IPS-18c (cell line): ENCODE data around the gene ENKUR.
"Not testable (repeated sequence)": the region's sequence is repeated elsewhere in the genome, so short reads cannot be mapped to it uniquely, and the experiment has no call there.

Experiments
- H3K4me3 ChIP-seq: 2 replicates; pipeline ENCODE4 v1.7.0; 2013; ENCODE audit warnings: low read depth, mild to moderate bottlenecking, low read length, moderate library complexity; ENCODE audit not compliant: insufficient read depth
- H3K9me3 ChIP-seq: one replicate; pipeline ENCODE4 v1.6.1; 2013; ENCODE audit warnings: mild to moderate bottlenecking, low read length, moderate library complexity; ENCODE audit not compliant: control insufficient read depth, insufficient read depth

Gene ENKUR

DNA sequence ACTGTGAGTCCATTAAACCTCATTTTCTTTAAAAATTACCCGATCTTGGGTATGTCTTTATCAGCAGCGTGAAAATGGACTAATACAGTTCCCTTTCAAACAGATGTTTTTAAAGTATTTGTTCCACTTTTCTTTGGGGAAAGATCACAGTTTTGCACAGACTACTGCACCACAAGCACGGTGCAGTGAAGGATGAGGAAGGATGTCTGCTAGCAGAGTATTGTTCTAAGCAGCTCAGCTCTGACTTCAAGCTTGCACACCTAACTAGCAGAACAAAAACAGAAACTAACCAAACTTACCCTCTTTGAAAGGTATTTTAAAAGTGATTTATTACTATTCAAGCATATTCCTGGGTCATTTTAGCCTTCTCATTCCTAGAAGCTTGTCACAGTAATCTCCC is 20.4 kb upstream of the ENKUR start:
- H3K4me3 ChIP-seq, result no peak overlapping the region

DNA sequence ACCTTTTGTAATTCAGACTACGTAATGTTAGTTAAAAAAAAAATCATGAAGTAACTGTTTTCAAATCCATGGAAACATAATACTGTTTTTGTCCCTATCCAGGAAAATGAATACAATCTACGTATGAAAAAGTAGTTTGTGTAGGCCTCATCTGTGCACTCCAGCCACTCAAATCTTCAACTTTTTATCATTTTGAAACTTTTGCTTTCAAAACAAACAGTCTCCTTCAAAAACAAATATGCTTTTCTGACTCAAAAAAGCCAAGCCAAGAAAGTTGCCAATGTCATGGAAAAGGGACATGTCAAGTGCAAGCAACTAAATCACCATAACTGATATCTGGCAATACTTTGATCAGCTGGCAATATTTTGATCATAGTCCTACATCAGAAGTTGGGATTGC is 13.6 kb upstream of the ENKUR start:
- H3K4me3 ChIP-seq, result no peak overlapping the region
- no peaks in the 10 kb centered on the region for H3K9me3 ChIP-seq

More for the DNA sequence above, 20.4 kb upstream of the ENKUR start:
- no peaks in the 10 kb centered on the region for H3K9me3 ChIP-seq

DNA sequence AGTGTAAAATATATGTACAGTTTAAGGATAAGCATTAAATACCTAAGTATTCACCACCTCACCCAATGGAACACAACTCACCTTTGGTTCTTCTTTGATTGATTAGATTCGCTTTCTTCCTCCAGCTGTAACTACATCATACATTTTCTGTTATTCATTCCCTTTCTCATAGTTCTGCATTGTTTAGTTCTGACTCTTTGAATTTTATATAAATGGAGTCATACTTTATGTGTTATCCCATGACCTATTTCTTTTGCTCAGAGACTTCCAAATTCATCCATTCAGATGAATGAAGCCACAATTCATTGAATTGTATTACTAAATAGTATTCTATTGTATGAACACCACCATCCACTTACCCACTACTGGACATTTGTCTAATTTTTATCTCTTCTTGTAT is 12.8 kb upstream of the ENKUR start:
- H3K9me3 ChIP-seq, result no peaks in the 10 kb centered on the region
- H3K4me3 ChIP-seq, result no peak overlapping the region

DNA sequence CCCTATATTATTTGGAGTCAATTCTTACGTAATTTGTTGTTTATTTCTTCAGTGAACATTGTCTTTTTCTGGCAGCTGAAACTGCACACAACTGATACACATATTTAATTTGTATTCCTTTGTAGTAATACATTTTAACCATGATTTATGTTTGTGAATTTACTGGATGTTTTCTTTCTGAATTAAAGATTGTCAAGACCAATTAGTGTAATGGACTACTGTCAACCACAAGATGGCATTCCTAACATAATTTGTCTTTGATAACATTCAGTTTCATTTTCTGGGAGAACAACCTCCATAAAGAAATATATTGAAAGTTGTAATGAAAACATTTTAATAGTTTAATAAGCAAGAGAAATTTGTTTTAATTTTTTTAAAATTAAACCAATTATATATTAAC is 10.5 kb upstream of the ENKUR start:
- Histone ChIP-seq H3K4me3 (no peak overlapping the region), H3K9me3 (no peaks in the 10 kb centered on the region)

DNA sequence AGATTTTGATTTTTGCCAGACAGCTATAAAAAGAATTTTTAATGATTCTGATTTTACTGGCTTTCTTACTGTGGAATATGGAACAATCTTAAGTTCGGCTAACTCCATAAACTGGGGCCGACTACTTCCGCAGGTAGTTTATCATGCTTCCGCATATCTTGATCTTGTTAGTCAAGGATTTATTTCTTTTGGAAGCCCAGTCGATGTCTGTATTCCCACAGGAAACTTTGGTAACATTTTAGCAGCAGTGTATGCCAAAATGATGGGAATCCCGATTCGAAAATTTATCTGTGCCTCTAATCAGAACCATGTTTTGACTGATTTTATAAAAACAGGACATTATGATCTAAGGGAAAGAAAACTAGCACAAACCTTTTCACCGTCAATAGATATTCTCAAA is 8.6 kb upstream of the ENKUR start:
- Histone ChIP-seq H3K9me3 (no peaks in the 10 kb centered on the region), H3K4me3 (no peak overlapping the region)

DNA sequence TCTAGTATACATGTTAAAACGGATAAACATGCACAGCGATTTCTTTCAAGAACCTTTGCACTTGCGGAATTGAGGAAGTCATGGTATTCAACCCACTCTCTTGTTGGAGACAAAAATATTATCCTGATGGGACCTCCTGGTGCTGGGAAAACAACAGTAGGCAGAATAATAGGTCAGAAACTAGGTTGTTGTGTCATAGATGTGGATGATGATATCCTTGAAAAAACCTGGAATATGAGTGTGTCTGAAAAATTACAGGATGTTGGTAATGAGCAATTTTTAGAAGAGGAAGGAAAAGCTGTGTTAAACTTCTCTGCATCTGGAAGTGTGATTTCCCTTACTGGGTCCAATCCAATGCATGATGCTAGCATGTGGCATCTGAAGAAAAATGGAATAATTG is 7.3 kb upstream of the ENKUR start:
- H3K9me3 ChIP-seq, result no peaks in the 10 kb centered on the region
- no peak overlapping the region for H3K4me3 ChIP-seq

DNA sequence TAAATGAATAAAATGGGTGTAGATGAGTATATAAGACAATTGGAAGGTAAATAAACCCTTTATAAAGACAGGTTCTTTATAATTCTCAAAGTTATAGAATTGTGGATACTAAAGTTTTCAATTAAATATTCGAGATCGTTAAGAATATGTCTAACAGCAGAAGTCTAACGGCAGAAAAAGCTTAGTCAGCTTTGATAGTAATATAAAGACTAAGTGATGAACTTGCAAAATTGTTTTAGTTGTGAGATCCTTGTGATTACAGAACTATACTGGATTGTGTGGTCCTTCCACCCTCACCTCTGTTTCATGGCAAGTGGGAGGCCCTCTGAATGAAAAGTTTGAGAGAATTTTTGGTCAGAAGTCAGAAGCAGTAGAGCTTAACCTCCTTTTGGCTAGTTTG is 2.7 kb upstream of the ENKUR start:
- Histone ChIP-seq H3K9me3 (no peaks in the 10 kb centered on the region), H3K4me3 (no peak overlapping the region)

DNA sequence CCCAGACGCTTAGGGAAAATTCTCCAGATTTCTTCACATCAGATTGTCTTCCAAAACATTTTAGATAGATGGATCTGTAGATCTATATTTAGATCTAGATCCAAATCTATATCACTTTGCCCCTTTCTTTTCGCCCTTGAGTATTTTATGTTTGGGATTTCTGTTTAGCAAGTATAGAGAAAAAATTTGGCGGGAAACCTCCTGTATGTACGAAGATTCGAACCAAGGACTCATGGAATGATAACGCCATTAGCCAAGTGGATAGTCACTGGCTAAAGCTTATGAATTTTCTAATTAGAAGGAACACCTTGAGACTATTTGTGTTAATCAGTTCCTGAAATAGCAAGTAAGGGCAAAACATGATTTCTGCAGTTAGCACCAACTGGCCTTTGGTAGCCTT is 1.7 kb upstream of the ENKUR start:
- Histone ChIP-seq H3K9me3 (peaks cover under 1% of the 10 kb centered on the region), H3K4me3 (no peak overlapping the region)

DNA sequence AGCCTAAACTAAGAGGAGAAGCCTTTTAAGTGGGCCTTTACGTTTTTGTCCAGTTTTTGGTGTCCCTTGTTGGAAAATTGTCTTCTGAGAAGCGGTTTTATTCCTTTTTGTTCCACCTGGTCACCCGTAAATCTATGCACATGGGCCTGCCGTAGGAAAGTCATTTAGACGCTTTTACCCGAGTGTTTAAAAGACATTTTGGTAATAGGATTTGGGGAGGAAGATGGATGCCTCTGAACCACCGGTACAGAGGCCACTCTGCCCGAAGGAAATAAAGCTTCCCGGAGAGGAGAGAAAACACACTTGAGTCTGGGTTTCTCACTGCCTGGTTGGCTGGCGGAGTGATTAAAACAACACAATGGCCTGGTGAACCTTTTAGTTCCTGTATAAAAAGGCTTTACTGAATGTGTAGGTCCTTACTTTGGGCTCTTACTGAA is 1.2 kb upstream of the ENKUR start:
- H3K4me3 ChIP-seq, result peak overlapping the region; percentile 63; the same call in 1 of the 2 replicates
- peaks cover 2% of the 10 kb centered on the region for H3K9me3 ChIP-seq

DNA sequence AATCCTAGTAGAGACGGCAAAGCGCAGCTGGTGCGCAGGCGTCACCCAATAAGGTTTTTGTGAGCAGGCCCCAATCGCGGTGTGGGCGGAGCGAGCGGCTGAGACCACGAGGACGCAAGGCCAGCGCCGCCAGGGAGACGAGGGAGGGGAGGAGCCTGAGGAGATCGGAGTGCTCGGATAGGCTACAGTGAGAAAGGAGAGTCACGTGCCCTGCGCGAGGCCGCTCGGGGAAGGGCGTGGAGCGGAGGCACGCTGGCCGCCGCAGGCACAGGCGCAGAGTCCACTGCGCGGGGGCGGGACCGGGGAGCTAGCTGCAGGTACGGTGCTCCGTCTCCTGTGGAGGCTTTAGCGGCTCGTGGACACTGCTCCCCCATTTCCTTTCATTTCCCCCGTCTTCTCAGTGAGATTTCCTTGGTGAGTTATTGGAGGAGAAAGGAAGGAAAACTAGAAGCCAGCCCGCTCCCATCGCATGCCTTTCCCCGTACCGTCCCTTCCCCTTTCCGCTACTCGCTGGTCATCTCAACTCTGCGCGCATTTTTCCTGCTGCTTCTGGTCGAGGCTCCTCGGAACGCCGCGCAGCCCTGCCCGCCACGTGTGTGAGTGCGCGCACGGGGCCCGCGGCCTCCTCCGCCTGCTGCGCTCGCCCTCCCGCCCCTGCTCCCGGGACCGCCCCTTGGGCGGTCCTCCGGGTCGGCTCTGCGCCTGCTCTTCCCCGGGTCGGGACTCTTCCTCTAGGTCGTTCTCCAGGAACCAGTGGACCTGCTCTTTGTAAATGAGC is 607 bp upstream of the ENKUR start, which contains the start of gene THNSL1:
TSS of gene THNSL1 (plus strand) at position 237 of the 778 bp plus-strand sequence. CDS start 6,612 bp downstream, outside the sequence.
- peaks cover 2% of the 10 kb centered on the region for H3K9me3 ChIP-seq

DNA sequence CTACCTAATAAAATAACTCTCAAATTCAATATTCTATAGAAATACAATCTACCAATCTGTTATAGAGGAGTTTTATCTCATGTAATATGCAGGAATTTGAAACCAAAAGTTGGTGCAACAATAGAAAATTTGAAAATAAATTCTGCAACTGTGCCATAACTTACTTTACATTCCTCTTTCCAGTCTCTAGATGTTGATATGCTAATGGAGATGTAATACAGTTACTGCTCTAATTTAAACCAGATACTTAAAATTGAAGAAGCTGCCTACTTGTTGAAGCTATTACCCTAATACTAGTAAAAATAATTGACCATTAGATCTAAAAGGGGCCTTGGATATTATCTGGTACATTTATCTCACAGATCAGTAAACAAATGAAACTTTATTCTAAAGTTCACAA is 1.4 kb downstream of the ENKUR start:
- no peak overlapping the region for H3K4me3 ChIP-seq
- peaks cover 2% of the 10 kb centered on the region for H3K9me3 ChIP-seq

More for the DNA sequence above, 607 bp upstream of the ENKUR start, which contains the start of gene THNSL1:
- H3K4me3 ChIP-seq, result peak within 1 kb of the TSS; percentile 63

DNA sequence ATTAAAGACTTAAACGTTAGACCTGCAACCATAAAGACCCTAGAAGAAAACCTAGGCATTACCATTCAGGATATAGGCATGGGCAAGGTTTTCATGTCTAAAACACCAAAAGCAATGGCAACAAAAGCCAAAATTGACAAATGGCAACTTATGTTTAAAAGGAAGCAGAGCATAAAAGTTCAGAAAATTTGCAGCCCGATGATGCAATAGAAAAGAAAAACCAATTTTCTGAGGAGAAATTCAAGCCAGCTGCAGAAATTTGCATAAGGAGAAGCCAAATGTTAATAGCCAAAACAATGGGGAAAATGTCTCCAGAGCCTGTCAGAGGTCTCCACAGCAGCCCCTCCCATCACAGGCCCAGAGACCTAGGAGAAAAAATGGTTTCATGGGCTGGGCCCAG is 4.4 kb downstream of the ENKUR start:
- not testable (repeated sequence) for H3K4me3 ChIP-seq, H3K9me3 ChIP-seq

DNA sequence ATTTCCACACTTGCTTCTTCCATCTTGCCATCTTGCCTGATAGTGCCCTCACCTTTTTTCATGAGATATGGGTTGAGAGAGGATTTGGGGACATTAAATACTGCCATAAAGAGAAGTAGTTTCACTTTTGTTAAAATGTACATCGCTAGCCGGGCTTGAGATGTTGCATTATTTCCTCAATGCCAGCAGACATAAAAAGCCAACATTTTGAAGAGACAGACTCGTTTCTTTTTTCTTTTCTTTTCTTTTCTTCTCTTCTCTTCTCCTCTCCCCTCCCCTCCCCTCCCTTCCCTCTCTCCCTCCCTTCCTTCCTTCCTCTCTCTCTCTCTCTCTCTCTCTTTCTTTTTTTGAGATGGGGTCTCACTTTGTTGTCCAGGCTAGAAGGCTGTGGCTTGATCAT is 17.9 kb downstream of the ENKUR start:
- H3K4me3 ChIP-seq, result no peak overlapping the region
- no peaks in the 10 kb centered on the region for H3K9me3 ChIP-seq

DNA sequence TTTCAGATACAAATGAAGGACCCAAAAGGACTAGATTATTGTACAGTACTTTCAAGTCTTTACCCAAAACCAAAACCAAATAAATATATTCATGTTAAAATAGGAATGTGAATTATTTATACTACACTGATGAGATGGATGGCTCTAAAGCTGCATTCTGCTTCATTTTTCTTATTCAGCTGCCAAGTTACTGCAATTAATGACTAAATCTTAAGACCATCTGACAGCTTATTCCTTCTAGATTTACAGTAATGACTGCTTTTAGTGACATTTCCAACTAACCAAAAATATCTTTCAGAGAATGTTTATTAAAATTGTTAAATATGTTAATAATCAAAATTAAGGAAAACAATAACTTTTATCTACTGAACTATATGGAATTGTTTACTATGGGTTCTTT is 20.9 kb downstream of the ENKUR start:
- no peak overlapping the region for H3K4me3 ChIP-seq
- no peaks in the 10 kb centered on the region for H3K9me3 ChIP-seq

DNA sequence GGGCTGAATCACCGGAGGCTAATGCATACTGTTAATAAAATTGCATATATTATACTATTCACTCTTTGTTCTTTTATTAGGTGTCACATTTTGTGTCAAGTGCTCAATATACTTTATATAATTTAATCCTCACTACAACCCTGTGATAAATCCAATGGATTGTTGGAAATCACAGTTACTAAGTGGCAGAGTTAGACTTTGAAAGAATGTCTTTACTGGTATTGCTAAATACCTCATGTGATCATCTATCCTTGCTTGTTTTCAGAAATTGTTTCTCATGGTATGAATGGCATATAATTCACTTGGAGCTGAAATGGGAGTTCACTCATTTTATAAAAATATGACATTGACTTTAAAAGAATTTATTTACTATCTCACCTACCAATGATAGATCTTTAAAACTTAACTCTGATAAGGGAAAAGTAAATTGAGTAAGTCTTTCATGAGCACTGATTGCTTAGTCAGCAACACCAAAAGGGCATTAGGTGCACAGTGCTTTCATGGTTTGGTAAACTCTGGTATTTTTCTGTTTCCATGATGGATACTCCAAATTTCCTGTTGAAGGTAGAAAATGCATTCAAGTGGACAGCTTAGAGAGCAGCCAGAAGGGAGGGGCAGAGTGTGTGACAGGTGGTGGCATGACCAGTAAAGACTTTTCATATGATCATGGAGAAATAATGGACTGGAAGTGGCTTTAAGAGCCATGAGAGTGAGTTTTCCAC is 22.6 kb downstream of the ENKUR start:
- Histone ChIP-seq H3K9me3 (no peaks in the 10 kb centered on the region), H3K4me3 (no peak overlapping the region)

DNA sequence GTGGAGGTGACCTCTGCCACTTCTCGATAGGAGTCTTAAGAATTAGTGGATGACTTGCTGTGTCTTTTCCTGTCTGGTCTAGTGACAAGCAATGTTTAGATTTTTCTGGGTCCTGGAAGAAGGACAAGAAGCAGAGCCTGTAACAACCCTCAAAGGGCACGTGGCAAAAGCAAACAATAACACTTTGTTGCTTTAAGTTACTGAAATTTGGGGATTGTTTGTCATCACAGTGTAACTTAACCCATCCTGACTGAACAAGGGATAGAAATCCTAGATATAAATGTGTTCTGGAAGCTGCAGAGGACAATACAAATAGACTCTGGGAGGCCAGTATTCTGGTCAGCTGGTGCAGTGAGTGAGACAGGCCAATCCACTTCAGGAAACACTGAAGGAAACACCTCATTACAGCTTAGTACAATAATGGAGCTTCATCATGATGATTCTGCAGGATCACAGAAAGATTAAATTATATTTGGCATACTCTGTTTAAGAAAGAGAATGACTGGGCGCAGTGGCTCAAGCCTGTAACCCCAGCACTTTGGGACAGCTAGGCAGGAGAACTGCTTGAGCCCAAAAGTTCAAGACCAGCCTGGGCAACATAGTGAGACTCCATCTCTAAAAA is 23.3 kb downstream of the ENKUR start:
- Histone ChIP-seq H3K9me3 (no peaks in the 10 kb centered on the region), H3K4me3 (no peak overlapping the region)

DNA sequence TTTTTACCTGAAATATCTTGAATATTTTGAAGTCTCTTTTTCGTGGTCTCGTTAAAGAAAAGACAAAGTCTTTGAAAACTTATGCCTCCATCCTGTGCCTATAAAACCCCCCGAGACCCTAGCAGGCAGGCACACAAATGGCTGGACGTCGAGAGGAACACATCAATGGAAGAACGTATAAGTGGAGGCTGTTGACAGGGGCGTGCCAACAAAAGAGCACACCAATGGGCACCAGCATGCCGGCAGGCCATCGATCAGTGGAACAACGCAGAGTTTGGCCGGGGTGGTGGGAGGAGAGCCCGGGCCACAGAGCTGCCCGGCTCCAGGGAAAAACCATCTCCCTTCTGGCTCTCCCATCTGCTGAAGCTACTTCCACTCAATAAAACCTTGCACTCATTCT is 24.7 kb downstream of the ENKUR start:
- Histone ChIP-seq H3K9me3 (no peaks in the 10 kb centered on the region), H3K4me3 (no peak overlapping the region)

DNA sequence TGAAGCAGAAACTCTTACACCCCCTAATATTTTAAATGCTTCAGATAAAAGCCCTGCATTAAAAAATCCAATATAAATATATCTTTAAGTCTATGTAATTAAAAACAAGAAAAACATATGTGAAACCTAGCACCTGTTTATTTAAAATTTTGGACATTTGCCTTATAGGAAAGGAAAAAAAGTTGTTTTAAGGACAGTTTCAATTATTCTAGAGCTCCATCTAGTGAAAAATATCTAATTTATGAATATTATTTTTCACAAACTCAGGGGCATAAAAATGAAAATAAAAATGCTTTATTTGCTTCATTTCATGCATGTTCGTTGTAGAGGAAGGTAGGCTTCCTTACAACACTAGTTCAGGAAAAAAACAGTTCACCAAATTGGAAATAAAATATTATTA is 26.1 kb downstream of the ENKUR start:
- Histone ChIP-seq H3K4me3 (no peak overlapping the region), H3K9me3 (no peaks in the 10 kb centered on the region)
